GM23338 (cell line): ENCODE results near the gene TMC1.

ENCODE experiments used
- CREB1 ChIP-seq: fragments of 250-450 bp; sonication (Bioruptor Pico); IDR thresholded peaks from 2 replicates; pipeline ENCODE4 v1.5.0; 2020; ENCODE audit warnings: low read depth, mild to moderate bottlenecking, moderate library complexity
- EZH2 ChIP-seq: fragments of 200-600 bp; sonication (generic); IDR thresholded peaks from one replicate; pipeline ENCODE4 v1.8.0; 2017; ENCODE audit warnings: antibody characterized with exemption, mild to moderate bottlenecking, low read depth; ENCODE audit not compliant: unreplicated experiment
- EZH2phosphoT487 ChIP-seq: fragments of 200-600 bp; sonication (generic); IDR thresholded peaks from one replicate; pipeline ENCODE4 v1.8.1; 2018; ENCODE audit warnings: antibody characterized with exemption; ENCODE audit not compliant: unreplicated experiment
- JUNB ChIP-seq: IDR thresholded peaks from one replicate; pipeline ENCODE4 v1.6.1; 2016; ENCODE audit warnings: antibody characterized with exemption; ENCODE audit not compliant: unreplicated experiment
- POLR2AphosphoS5 ChIP-seq: IDR thresholded peaks from 2 replicates; pipeline ENCODE4 v1.6.1; 2016; ENCODE audit warnings: antibody characterized with exemption, low read depth
- REST ChIP-seq: IDR thresholded peaks from one replicate; pipeline ENCODE4 v1.6.1; 2018; ENCODE audit warnings: antibody characterized with exemption; ENCODE audit not compliant: unreplicated experiment
- STAT1 ChIP-seq: IDR thresholded peaks from one replicate; pipeline ENCODE4 v1.6.1; 2016; ENCODE audit warnings: antibody characterized with exemption; ENCODE audit not compliant: unreplicated experiment
- ZNF114 ChIP-seq: fragments of 250-450 bp; sonication (Bioruptor Pico); IDR thresholded peaks from 2 replicates; pipeline ENCODE4 v1.5.0; 2020; ENCODE audit warnings: mild to moderate bottlenecking, moderate library complexity
- TF ChIP-seq, protein P1 (sequence below), 2 experiments: fragments of 200-600 bp in 1 of 2; sonication (generic) in 1 of 2; conservative IDR thresholded peaks; 2 replicates each; pipeline versions ENCODE4 v1.5.1 to v1.6.1; 2016 to 2017; ENCODE audit warnings: antibody characterized with exemption in 2 of 2, low read depth in 2 of 2, mild to moderate bottlenecking in 2 of 2, moderate library complexity in 1 of 2

DNA sequence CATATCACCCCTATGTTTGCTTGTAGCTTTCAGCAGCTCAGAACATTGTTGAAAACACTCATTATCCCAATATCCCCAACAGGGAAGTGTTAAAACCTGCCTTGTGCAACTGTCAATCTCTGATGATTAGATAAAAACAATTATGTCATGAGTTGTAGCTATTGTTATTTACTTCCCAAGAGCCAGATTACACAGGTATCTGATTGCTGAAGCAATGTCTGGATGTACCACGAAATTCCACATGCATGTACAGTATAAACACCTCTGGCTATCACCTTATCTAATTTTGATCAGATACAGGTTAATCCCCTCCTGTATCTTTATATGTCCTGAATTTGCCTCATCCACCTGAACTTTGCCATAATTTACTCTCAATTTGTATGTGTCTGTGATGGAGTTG is 38.7 kb downstream of the TMC1 start:
- no peak for TF ChIP-seq POLR2AphosphoS5
- TF ChIP-seq, protein P1, sequence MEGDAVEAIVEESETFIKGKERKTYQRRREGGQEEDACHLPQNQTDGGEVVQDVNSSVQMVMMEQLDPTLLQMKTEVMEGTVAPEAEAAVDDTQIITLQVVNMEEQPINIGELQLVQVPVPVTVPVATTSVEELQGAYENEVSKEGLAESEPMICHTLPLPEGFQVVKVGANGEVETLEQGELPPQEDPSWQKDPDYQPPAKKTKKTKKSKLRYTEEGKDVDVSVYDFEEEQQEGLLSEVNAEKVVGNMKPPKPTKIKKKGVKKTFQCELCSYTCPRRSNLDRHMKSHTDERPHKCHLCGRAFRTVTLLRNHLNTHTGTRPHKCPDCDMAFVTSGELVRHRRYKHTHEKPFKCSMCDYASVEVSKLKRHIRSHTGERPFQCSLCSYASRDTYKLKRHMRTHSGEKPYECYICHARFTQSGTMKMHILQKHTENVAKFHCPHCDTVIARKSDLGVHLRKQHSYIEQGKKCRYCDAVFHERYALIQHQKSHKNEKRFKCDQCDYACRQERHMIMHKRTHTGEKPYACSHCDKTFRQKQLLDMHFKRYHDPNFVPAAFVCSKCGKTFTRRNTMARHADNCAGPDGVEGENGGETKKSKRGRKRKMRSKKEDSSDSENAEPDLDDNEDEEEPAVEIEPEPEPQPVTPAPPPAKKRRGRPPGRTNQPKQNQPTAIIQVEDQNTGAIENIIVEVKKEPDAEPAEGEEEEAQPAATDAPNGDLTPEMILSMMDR (conservative IDR thresholded peaks at IDR 0.05; ENCODE audit: low read depth in 2 of 2): no peak
- TF ChIP-seq JUNB: no peak
- TF ChIP-seq CREB1 (CRISPR knock-in tag): no peak
- TF ChIP-seq STAT1: no peak
- TF ChIP-seq EZH2phosphoT487: no peak
- TF ChIP-seq EZH2: no peak
- TF ChIP-seq REST: no peak
- TF ChIP-seq ZNF114 (CRISPR knock-in tag): no peak
